ENCODE results near the gene LGALS9.

- TF ChIP-seq CTCF (IDR thresholded peaks at IDR 0.05), result no peak
- TF ChIP-seq REST (IDR thresholded peaks at IDR 0.05; ENCODE audit: insufficient read depth in 1 of 2, low read depth in 2 of 2, low read length in 1 of 2), result no peak
Observed at GRCh38 chr17:27621942-27622559, 8.9 kb upstream of the LGALS9 start.

Data from Panc1 (cell line).